ENCODE results near the gene TPO. TPM values are rescaled to one million over a fixed set of nuclear protein-coding genes. Genes with fewer than 3 reads are reported as not detected.

TPO gene
- total RNA-seq, 1 donor from 2014 or later: not detected

- DNase-seq (ENCODE audit: low spot score): no peak
- H3K9me3 Mint-ChIP-seq: no peaks in the 10 kb centered on the region
- Histone ChIP-seq H3K27me3 (no peaks in the 10 kb centered on the region), H3K36me3 (no peaks in the 10 kb centered on the region), H3K9me3 (ENCODE audit: low read depth) (no peaks in the 10 kb centered on the region), H4K20me1 (ENCODE audit: low read depth) (no peaks in the 10 kb centered on the region), H3K27ac (no peak overlapping the region), H3K79me2 (ENCODE audit: low read depth) (no peaks in the 10 kb centered on the region), H3K4me1 (no peaks in the 10 kb centered on the region), H3K9ac (no peak overlapping the region), H3K4me2 (no peak overlapping the region), H3K4me3 (no peak overlapping the region), H3F3A (ENCODE audit: low read depth) (no peaks in the 10 kb centered on the region), H2AFZ (replicated peaks) (no peak overlapping the region)
- TF ChIP-seq EZH2phosphoT487 (IDR thresholded peaks at IDR 0.05): no peak
- no peak for TF ChIP-seq CTCF (IDR thresholded peaks at IDR 0.05)
- TF ChIP-seq EZH2 (IDR thresholded peaks at IDR 0.05): no peak
- peaks cover 2% of the 10 kb centered on the region for H3K27me3 Mint-ChIP-seq (ENCODE audit: insufficient read depth, low read depth)
- no peak overlapping the region for H3K4me3 Mint-ChIP-seq
- H3K27ac Mint-ChIP-seq: no peak overlapping the region
- peaks cover 5% of the 10 kb centered on the region for H3K4me1 Mint-ChIP-seq
- H3K36me3 Mint-ChIP-seq: no peaks in the 10 kb centered on the region
Measured at GRCh38 chr2:1518331-1518803, 105.1 kb downstream of the TPO start.

- no peaks in the 10 kb centered on the region for H3K79me2 ChIP-seq (ENCODE audit: low read depth)
- H2AFZ ChIP-seq (replicated peaks): no peak overlapping the region
- peaks cover 3% of the 10 kb centered on the region for H3K4me1 Mint-ChIP-seq
Measured at GRCh38 chr2:1518867-1519530, 105.7 kb downstream of the TPO start.

GRCh38 chr2:1521191-1521877 lies 108.1 kb downstream of the TPO start:
- Mint-ChIP-seq H3K27me3 (ENCODE audit: insufficient read depth, low read depth) (peaks cover 4% of the 10 kb centered on the region), H3K27ac (no peak overlapping the region), H3K9me3 (no peaks in the 10 kb centered on the region), H3K36me3 (no peaks in the 10 kb centered on the region), H3K4me3 (no peak overlapping the region), H3K4me1 (no peaks in the 10 kb centered on the region)
- DNase-seq (ENCODE audit: low spot score): no peak
- Histone ChIP-seq H3K36me3 (no peaks in the 10 kb centered on the region), H3K27me3 (no peaks in the 10 kb centered on the region), H3K79me2 (ENCODE audit: low read depth) (no peaks in the 10 kb centered on the region), H3K4me2 (no peak overlapping the region), H4K20me1 (ENCODE audit: low read depth) (no peaks in the 10 kb centered on the region), H3K9ac (no peak overlapping the region), H3K9me3 (ENCODE audit: low read depth) (no peaks in the 10 kb centered on the region), H3K4me1 (no peaks in the 10 kb centered on the region), H3K27ac (no peak overlapping the region), H3F3A (ENCODE audit: low read depth) (no peaks in the 10 kb centered on the region), H2AFZ (replicated peaks) (no peak overlapping the region), H3K4me3 (no peak overlapping the region)
- TF ChIP-seq CTCF (IDR thresholded peaks at IDR 0.05) (no peak), EZH2 (IDR thresholded peaks at IDR 0.05) (no peak), EZH2phosphoT487 (IDR thresholded peaks at IDR 0.05) (no peak)

More at GRCh38 chr2:1518867-1519530, 105.7 kb downstream of the TPO start:
- Histone ChIP-seq H3K27ac (no peak overlapping the region), H3K9ac (no peak overlapping the region), H4K20me1 (ENCODE audit: low read depth) (no peaks in the 10 kb centered on the region), H3K9me3 (ENCODE audit: low read depth) (no peaks in the 10 kb centered on the region), H3K4me1 (no peaks in the 10 kb centered on the region), H3F3A (ENCODE audit: low read depth) (no peaks in the 10 kb centered on the region), H3K4me2 (no peak overlapping the region), H3K27me3 (no peaks in the 10 kb centered on the region), H3K36me3 (no peaks in the 10 kb centered on the region), H3K4me3 (no peak overlapping the region)
- Mint-ChIP-seq H3K36me3 (no peaks in the 10 kb centered on the region), H3K27me3 (ENCODE audit: insufficient read depth, low read depth) (peaks cover 2% of the 10 kb centered on the region), H3K9me3 (no peaks in the 10 kb centered on the region), H3K27ac (no peak overlapping the region), H3K4me3 (no peak overlapping the region)
- no peak for DNase-seq (ENCODE audit: low spot score)
- TF ChIP-seq EZH2 (IDR thresholded peaks at IDR 0.05) (no peak), CTCF (IDR thresholded peaks at IDR 0.05) (no peak), EZH2phosphoT487 (IDR thresholded peaks at IDR 0.05) (no peak)
